Retinal pigment epithelial cell (primary cell): Measurements from ENCODE around the gene PXT1.

ENCODE experiments used
- DNase-seq: peaks from one replicate; pipeline ENCODE4 v3.0.0-alpha.2; 2010; ENCODE audit warnings: low read depth
- H3K4me3 ChIP-seq: 2 replicates; pipeline ENCODE4 v1.5.1; 2011; ENCODE audit warnings: mild to moderate bottlenecking, low read length, control low read depth, moderate library complexity
- TF ChIP-seq, protein P1 (sequence below): conservative IDR thresholded peaks from 2 replicates; pipeline ENCODE4 v1.5.1; 2011; ENCODE audit warnings: low read depth, low read length, control low read depth, inconsistent platforms

PXT1 gene

DNA sequence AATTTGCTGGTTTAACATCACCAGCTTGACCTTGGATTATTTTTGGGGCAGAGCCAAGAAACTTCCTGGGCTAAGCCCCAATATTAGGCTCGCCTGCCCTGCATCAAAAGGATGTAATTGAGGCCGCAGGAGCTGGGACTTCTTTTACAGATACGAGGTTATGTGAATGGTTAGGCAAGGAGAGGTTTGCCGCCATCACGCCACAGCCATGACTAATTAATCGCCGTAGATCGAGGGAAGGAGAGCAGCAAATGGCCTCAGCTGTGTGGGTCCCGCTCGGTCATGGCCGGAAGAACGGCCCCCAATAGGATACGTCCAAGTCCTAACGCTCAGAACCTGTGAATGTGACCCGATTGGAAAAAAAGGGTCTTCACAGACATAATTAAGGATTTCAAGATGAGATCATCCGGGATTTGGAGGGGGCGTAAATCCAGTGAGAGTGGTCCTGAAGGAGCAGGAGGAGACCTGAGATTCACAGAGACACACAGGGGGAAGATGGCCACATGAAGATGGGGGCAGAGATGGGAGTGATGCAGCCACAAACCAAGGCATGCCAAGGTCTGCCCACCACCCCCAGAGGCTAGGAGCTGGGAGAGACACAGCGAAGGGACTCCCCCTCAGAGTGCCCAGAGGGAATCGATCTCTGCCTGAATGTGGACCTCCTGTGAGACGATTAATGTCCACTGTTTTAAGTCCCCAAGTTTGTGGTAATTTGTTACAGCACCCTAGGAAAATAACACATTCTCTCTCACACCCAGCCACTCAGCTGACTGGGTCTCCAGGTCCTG is 96.0 kb downstream of the PXT1 start:
- DNase-seq = no peak
- TF ChIP-seq, protein P1, sequence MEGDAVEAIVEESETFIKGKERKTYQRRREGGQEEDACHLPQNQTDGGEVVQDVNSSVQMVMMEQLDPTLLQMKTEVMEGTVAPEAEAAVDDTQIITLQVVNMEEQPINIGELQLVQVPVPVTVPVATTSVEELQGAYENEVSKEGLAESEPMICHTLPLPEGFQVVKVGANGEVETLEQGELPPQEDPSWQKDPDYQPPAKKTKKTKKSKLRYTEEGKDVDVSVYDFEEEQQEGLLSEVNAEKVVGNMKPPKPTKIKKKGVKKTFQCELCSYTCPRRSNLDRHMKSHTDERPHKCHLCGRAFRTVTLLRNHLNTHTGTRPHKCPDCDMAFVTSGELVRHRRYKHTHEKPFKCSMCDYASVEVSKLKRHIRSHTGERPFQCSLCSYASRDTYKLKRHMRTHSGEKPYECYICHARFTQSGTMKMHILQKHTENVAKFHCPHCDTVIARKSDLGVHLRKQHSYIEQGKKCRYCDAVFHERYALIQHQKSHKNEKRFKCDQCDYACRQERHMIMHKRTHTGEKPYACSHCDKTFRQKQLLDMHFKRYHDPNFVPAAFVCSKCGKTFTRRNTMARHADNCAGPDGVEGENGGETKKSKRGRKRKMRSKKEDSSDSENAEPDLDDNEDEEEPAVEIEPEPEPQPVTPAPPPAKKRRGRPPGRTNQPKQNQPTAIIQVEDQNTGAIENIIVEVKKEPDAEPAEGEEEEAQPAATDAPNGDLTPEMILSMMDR = no peak
- H3K4me3 ChIP-seq = no peak overlapping the region

DNA sequence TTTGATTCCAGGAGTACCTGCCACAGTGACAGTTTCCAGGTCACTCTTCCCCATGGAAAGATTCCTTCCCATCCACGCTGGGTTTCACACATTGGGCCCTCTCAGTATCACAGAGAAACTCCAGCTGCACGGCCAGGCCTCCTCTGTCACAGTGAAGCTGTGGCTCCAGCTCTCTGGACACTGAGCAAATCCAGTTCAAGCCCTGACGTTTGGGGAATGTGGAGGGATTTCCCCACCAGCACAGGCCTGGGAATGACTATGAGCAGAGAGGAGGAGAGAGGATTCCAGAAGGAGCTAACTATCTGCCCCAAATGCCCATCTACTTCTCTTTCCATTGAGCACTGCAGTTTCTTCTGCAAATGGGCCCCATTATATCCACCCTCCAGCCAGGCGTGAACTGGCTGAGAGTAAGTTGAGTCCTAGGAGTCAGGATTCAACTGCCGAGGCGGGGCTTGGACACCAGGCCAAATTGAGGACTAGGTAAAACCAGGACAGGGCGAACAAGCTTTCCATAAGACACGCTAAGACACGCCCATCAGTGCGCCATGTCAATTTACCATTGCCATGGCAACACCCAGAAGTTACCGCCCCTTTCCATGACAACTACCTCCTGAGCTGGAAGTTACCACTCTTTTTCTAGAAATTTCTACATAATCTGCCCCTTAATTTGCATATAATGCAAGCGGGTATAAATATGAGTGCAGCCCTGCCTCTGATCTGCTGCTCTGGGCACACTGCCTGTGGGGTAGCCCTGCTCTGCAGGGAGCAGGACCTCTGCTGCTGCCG is 96.8 kb downstream of the PXT1 start:
- TF ChIP-seq, protein P1 = no peak
- no peak for DNase-seq
- H3K4me3 ChIP-seq = no peak overlapping the region

DNA sequence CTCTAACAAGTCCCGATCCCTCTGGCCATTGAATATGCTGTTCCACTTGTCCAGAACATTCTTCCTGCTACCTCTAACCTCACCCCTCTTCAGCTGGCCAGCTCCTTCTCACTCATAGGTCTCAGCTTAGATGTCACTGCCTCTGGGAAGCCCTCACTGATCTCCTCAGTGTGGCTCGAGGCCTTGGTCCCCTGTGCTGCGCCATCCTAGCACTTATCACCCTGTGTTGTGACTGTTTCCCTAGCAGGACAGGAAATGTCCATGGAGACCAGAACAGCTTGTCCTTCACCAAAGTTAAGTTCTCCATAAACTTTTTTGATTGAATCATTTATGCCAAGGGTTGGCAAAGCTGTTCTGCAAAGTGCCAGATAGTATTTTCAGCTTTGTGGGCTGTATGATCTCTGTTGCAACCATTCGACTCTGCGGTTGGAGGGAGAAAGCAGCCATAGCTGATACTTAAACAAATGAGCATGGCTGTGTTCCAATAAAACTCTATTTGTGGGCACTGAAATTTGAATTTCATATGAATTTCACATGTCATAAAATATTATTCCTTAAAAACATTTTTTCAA is 99.5 kb downstream of the PXT1 start:
- TF ChIP-seq, protein P1 = no peak
- H3K4me3 ChIP-seq = no peak overlapping the region
- no peak for DNase-seq

DNA sequence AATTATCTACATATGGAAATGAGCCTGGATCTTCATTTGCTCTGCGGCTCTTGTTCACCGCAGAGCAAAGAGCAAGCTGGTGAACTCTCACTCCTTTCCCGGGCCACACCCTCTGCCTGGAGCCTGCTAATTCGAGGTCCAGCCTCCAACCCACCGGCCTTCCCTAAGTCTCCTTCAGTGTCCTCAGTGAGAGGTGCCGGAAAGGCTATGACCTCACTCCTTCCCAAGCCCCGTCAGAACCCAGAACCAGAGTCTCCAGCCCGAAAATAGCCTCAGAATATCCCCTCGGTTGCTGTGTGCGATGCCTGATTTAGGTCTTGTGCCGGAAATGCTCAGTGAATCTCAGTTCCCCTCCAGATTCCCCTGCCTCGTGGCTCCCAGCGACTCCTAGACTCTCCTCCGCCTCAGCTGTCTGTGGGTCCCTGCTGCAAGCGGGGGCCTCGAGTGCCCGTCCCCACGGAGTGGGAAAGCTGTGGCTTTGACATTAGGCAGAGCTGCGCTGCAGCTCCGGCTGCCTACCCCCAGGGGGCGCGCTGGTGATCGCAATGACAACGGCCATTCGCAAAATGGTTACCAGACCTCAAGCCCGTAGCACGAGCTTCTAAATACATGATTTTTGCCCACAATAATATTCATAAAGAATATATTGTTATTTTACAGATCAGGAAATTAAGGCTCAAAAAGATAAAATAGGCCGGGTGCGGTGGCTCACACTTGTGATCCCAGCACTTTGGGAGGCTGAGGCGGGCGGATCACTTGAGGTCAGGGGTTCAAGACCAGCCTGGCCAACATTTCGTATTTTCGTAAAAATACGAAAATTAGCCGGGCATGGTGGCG is 101.8 kb downstream of the PXT1 start:
- peak overlapping the region; percentile 30 for H3K4me3 ChIP-seq
- TF ChIP-seq, protein P1 = peak; percentile 99
- no peak for DNase-seq
